HG02938 (cell line): ENCODE data around the gene RTN4R.
"Not testable (repeated sequence)": the region's sequence is repeated elsewhere in the genome, so short reads cannot be mapped to it uniquely, and the experiment has no call there.

ENCODE experiments used
- ATAC-seq: cut with Tn5 transposase; IDR thresholded peaks from one replicate; pipeline ENCODE4 v1.9.1; 2021; ENCODE audit warnings: mild to moderate bottlenecking, moderate library complexity; ENCODE audit not compliant: unreplicated experiment

RTN4R gene

DNA sequence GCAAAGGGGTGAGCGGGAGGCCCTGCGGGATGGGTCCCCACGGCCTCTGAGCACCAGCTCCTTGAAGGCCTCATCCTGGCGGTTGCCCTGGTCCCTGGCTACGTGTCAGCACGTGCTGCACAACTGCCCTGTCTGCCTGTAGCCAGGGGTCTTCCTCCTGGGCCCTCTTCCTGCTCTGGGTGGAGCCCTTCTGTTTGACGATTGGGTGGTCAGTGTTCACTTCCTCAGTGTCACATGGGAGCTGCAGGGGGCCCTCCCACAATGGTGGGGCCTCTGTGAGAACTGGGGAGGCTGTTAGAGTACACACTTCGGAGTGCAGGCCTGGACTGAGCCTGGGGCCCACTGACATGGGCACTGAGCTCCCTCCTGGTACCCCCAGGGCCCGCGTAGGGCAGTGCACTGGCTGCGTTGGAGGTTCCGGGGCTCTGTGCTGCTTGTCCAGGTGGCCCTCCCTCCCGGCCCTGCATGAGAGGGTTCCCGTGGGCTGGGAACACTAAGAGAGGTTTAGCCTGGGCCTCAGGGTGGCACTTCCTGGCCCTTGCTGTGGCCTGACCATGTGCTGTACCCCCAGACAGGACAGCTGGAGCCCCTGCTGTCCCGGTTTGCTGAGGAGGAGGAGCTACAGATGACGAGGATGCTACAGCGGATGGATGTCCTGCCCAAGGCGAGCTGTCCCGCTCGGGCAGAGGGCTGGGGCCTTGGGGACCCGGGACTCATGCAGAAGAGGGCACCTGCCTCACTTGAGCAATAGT is 38.0 kb upstream of the RTN4R start:
- no peak for ATAC-seq

DNA sequence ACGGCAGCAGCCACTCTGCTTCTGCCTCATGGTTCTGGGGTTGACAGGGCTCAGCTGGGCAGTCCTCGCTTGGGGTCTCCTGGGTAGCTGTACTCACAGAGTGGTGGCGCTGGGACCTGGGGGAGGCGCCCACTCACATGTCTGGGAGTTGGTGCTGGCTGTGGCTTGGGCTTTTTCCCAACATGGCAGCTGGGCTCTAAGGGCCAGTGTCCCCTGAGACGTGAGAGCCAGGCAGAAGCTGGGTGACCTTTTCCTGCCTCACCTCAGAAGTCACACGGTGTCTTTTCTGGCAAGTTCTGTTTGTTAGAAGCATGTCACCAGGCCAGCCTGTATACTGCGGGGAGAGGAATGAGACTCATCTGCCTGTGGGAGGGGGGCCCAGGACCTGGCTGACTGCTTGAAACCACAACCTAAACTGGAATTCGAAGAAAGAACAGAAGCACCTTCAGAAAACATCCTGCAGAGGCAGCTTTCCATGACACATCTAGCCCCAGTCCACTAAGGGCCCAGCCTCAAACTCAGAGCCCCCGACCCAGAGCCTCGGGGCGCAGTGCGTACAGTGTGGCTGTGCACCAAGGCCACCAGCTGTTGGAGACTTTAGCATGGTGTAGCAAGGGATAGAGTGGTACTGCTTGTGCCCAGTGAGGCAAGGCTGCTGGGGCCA is 37.2 kb upstream of the RTN4R start:
- not testable (repeated sequence) for ATAC-seq

DNA sequence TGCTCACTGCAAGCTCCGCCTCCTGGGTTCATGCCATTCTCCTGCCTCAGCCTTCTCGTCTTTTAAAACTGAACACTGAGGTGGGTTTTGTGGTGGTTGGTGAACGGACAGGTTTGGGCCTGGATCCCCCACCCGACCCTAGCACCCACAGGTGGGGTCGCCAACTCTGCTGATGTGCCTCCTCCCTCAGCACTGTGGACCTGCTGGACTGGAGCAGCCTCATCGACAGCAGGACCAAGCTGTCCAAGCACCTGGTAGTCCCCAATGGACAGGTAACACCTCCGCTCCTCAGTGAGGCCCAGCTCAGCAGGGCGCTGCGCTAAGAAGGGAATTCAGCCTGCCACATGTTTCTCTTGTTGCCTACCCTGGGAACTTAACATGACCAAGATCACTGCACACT is 36.5 kb upstream of the RTN4R start:
- no peak for ATAC-seq

DNA sequence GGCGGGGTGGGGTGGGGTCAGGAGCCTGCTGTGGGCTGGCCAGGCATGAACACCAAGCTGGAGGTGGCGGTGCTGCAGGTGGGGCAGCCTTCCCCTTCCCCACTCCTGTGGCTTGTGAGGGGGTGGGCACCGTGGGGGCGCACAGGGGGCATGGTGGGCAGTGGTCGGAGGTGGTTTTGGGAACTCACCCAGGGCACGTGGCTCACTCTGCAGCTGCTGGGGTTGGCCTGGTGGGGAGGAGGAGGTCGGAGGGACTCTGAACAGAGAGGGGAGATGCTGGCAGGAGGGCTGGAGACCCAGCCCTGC is 35.1 kb upstream of the RTN4R start:
- ATAC-seq: not testable (repeated sequence)

DNA sequence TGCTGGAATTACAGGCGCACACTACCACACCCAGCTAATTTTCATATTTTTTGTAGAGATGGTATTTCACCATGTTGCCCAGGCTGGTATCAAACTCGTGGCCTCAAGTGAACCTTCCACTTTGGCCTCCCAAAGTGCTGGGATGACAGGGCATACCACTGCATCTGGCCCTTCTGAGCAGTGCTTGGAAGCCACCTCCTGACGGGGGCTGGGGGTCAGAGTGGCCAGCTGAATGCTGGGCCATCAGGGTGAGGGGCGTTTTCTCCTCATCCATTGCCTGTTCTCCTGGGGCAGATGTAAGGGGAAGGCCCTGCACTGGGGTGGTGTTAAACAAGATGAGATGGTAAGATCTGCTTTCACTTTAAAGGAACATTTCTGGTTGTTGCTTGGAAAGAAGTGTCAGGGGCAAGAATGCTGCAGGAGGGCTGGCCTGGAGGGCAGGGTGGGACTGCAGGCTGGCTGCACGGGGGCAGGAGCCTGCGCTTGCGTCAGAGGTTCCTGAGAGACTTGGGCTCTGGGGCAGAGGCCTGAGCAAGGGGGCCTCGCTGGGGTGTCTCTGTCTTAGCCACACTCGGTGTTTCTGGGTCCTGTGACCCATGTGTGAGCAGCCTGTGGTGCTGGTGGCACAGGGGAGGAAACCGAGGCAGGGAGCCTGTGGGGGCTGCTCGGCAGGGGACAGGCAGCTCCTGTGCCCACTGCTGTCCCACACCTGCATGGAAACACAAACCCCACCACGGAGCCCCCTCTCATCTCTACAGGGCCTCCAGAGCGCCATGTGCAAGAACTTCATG is 34.5 kb upstream of the RTN4R start:
- no peak for ATAC-seq

DNA sequence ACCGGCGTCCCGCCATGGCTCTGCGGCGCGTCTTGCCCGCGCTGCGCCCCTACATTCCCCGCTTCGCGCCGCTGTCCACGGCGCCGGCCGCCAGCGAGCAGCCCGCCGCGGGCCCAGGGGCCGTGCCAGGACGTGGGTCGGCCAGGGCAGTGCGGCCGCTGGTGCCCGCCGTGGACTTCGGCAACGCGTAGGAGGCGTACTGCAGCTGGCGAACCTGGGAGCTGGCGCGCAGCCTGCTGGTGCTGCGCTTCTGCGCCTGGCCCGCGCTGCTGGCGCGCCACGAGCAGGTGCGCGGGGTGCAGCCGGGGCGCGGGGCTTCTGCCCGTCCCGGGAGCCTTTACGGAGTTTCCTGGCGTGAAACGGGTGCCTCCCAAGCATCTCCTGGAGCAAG is 31.6 kb upstream of the RTN4R start:
- no peak for ATAC-seq

DNA sequence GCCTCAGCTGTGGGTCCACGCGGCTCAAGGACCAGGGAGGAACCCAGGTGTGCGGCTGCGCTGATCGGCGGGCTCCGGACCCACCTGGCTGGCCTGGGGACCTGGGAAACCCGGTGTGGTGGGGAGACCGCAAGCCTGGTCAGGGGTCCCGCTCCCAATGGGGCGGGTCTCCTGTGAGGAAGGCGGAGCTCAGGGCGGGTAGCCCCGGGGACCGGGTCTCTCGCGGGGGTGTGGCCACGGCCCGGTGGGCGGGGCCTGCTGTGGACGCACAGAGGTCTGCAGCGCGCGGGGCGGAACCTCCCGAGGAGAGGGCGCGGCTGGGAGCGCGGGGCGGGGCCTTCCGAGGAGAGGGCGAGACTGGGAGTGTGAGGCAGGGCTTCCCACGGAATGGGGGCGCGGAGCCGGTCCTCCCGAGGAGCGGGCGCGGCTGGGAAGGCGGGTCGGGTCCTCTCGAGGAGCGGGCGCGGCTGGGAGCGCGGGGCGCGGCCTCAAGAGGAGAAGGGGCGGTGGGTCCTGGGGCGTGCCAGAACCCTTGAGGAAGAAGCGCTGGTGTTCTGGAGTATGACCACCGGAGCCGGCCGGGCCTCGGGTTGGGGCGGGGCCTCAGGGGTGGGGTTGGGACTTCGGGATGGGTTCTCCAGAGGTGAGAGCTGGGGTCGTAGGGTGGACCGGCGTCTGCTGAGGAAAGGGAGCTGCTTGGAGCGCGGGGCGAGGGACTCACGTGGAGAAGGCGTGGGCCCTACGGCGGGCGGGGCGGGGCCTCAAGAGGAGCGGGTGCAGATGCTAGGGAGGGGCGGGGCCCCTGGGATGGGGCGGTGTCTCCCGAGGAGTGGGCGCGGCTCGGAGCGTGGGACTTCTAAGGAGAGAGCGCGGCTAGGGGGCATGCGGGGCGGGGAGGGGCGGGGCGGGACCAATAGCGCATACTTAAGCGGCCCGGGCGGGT is 31.0 kb upstream of the RTN4R start:
- peak; percentile 43 for ATAC-seq

DNA sequence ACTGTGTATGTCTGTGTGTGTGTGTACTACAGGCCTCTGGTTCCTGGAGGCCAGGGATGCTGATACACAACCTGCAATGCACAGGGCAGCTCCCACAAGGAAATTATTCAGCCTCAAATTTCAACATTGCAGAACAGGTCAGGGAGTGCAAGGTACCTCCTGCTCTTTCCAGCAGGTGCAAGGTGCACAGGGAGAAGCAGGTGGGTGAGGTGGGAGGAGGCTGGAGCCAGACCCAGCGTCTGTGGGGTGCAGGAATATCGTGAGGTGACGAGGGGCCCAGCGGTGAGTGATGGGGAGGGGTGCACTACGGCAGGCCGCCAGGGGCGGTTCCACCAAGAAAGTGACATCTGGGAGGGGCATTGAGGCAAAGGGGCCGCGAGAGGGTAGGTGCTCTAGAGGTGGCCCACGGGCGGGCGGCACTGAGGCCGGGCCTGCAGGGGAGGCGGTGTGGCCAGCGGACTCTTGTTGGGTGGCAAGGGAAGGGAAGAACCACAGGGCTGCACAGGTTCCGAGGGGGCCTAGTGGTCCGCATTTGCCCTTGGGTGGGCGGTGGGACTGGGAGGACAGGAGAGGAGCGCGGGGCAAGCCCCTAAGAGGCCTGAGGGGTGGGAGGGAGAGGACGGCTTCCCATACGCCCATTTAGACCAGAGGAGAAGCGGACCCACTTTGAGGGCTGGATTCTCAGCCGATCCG is 30.1 kb upstream of the RTN4R start:
- ATAC-seq: no peak

DNA sequence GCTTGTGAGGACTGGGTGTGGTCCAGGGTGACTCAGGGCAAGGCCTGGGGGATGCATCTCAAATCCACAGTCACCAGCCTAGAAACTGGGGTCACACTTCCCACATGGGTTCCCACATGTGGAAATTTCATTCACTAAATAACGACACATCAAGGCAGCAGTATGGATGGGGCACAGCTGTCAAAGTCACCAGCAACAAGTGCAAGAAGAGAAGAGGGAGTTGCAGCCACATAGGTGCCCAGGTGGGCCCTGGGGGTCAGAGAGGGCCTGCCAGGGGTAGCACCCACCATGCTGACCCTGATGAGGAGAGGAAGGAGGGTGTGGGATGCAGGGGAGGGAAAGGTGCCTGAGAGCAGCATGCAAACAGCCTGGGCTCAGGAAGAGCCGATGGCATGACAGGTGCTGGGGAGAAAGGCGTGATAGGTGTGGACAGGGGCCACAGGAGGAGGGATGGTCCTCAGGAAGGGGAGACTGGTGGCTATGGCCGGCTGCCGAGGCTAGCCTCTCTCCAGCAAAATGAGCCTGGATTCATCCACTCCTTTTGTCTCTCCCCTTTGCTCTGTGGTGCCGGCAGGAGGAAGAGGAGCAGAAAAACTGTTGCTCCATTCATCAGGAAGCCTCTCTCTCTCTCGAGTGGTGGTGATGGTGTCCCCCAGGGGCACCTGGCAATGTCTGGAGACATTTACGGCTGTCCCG is 29.4 kb upstream of the RTN4R start:
- no peak for ATAC-seq

DNA sequence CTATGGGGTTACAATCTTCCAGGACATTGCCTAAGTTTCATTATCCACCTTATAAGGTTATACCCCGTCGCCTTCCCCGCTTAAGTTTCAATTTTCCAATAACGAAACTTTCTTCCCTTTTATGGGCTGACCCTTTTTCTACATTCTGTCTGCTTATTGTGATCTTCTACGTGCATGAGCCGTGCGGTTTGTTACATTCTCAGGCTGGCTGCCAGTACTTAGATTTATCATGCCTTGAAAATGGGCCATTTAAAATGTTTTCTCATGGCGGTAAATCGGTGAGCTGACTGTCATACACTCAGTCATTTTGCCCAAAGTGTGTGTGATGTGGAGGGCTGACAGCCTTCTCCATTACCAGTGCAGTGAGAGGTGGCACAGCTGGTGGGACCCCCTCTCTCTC is 28.5 kb upstream of the RTN4R start:
- no peak for ATAC-seq

DNA sequence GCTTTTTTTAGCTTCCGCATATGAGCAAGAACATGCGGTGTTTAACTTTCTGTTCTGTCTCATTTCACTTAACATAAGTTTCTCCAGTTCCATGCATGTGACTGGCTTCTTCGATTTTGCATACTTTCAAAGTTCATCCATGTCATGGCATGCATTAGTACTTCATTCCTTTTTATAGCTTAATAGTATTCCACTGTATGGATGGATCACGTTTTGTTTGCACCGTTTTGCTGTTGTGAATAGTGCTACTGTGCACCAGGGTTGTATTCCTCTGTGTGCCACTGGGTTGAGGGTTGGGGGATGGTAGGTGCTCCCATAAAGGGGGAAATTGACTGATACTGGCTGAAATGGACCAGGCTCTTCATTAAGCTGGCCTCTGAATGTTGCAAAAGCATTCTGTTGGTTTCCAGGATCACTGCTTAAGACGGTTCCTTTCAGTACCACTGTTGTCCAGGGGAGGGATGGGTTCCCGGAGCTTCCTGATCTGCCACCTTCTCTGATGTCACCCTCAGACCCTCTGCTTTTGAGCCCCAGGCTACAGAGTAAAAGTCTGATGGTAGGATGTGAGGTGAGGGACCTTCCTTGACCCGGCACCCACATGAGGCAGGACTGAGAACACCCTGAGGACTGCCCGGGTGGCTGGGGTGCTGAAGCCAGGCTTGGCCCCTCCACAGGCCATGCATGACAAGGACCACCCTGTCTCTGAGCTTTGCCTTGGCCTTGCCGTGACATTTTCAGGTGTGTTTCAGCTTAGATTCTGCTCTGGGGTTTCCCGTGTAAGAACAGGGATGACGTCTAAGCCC is 27.3 kb upstream of the RTN4R start:
- ATAC-seq: no peak

DNA sequence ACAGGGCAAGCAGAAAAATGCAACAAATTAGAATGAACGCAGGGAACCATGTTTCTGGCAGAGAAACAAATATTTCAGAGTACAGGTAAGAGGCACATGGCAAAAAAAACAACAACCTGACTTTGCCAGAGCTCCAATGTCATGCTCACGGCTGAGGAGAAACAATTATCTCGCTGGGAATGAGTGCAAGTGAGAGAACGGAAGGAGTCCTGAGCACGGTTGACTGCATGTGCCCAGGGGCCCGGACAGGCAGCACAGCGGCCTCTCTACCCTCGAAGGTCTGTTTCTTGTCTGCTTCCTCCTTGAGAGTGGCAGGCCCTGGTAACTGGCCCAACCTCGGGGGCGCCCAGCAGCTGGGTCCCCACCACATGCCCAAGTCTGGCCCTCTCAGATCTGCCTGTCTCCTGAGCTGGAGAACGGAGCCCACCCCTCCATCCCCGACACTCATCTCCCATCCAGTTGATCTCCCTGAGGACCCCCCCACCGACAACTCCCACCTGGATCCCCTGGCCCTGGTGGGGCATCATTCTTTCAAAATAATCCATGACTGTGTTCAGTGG is 24.6 kb upstream of the RTN4R start:
- no peak for ATAC-seq

DNA sequence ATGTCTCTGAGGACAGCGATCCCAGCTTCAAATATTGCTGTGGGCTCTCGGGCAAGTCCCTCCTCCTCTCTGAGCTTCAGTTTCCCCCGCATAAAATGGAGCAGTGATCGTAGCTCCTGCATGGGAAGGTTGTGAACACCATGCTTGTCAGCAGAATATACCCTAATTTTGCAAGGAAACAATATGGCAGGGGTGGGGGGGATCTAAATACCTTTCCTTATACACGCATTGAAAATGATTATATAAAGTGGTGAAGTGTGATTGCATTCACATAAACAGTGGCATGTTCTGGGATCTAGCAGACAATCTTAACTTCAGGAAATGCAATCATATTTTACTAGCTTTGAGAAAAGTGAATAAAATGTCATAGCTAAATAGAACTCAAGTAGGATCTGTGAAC is 24.0 kb upstream of the RTN4R start:
- no peak for ATAC-seq

DNA sequence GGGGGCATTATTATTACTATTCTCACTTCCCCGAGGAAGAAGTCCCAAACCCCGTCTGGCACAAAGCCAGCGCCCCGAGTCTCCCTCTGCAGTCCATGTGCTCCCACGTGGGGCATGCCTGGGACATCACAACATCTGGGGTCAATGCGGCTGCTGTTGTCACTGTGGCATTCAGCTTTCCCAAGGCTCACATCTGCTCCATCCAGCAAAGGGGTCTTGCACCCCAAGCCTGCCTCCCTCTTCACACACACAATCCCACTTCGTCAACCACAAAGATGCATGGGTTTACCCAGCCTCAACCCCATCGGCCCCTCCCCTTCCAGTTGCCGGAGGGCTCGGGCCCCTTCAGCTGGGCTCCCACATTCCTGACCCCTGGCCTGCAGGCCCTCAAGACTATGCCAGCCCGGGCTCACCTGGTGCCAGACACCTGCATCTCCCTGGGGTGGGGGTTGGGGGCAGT is 23.5 kb upstream of the RTN4R start:
- ATAC-seq: no peak

DNA sequence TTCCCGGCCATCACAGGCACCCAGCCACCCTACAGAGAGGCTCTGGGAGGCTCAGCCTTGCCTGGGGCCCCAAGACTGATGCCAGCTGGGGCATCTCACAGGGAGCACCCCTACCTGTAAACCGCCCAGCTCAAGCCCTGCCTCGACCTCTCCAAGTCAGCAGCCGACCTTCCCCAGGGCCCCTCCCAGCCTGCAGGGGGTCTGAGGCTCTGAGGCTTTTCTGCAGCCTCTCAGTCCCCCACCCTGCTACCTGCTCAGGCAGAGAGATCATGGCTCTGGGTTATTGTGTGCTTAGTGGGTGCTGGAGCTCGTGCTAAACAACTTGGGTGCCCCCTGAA is 23.1 kb upstream of the RTN4R start:
- no peak for ATAC-seq

DNA sequence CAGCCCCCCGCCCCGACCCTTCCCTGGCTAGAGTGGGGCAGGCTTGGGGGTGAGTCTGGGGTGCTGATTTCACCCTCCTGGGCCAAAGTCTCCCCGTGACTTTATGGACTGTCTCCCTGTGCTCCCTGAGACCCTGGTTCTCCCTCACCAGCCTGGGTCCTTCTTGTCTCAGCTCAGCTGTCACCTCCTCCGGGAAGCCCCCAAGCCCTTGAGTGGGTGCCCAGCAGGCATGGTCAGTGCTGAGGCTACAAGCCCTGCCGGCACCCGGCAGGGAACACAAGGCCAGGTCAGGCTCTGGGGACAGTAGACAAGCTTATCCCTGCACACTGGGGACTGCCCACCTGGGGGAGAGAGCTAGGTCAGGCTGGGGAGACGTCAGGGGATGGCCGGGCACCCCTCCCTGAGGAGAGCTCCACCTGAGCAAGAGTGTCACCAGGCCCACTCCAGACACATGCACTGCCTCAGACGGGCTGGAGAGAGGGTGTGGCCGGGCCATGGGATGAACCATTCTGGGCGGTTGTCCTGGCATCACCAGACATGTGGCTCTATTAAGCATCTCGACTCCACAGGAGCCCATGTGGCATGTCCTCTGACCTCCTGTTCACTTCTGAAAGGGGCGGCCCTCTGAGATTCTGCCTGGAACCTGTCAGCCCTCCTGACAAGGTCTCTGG is 22.6 kb upstream of the RTN4R start:
- ATAC-seq: no peak

DNA sequence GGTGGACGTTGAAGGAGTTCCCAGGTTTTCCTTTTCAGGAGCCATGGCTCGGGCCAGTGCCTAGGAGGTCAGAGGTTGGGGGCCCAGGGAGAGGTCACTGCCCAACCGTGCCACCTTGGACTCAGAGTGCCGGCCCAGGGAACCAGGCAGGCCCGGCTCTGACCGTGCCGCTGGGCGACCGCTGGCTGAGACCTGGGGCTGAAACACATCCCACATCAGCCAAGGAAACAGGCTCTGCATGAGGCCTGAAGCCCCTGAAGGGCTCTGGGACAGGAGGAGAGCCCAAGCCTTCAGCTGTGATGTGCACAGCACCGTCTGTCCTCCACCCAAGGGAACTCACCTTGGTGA is 21.9 kb upstream of the RTN4R start:
- no peak for ATAC-seq
